ENCODE results near the gene RALB.

The RALB gene

GRCh38 chr2:120326066-120326465 lies 73.4 kb downstream of the RALB start:
- H3K79me2 ChIP-seq (ENCODE audit: control insufficient read depth, insufficient read depth, low read length, poor library complexity) = no peaks in the 10 kb centered on the region
- DNase-seq = no peak
- H3K9me3 ChIP-seq (ENCODE audit: insufficient read depth, low read depth, low read length) = peaks cover 2% of the 10 kb centered on the region
- no peak overlapping the region for H3K27ac ChIP-seq (ENCODE audit: low read depth, low read length)
- no peak overlapping the region for H2BK120ac ChIP-seq (ENCODE audit: insufficient read depth, low read length, poor library complexity)
- no peak overlapping the region for H3K14ac ChIP-seq (ENCODE audit: low read length)
- no peaks in the 10 kb centered on the region for H3K79me1 ChIP-seq (ENCODE audit: low read length)
- no peak overlapping the region for H3K18ac ChIP-seq (ENCODE audit: low read length)
- no peak overlapping the region for H2BK5ac ChIP-seq (ENCODE audit: low read depth, low read length, poor library complexity)
- no peak overlapping the region for H4K91ac ChIP-seq (ENCODE audit: low read depth, low read length)
- no peak overlapping the region for H4K12ac ChIP-seq (ENCODE audit: low read depth, low read length)
- H3K9ac ChIP-seq (ENCODE audit: low read length) = no peak overlapping the region
- H3K4me3 ChIP-seq (ENCODE audit: low read depth, low read length) = no peak overlapping the region
- no peak overlapping the region for H2BK12ac ChIP-seq (ENCODE audit: low read length)
- H3K4me1 ChIP-seq (ENCODE audit: control insufficient read depth in 1 of 2, insufficient read depth in 2 of 2, low read length in 2 of 2) = no peaks in the 10 kb centered on the region
- WGBS (ENCODE audit: extremely low coverage, insufficient coverage, insufficient read length) = no CpG with 5 or more reads among the region's 9 CpGs
- H3K4ac ChIP-seq (ENCODE audit: low read depth, low read length) = no peak overlapping the region
- no peaks in the 10 kb centered on the region for H3K36me3 ChIP-seq (ENCODE audit: control insufficient read depth in 1 of 2, insufficient read depth in 2 of 2, low read length in 2 of 2)
- H2AK5ac ChIP-seq (ENCODE audit: low read length) = no peak overlapping the region
- H3K23ac ChIP-seq (ENCODE audit: low read length) = no peak overlapping the region
- H3K4me2 ChIP-seq (ENCODE audit: low read length) = no peak overlapping the region
- no peak overlapping the region for H4K8ac ChIP-seq (ENCODE audit: low read depth, low read length)
- H2AFZ ChIP-seq (ENCODE audit: insufficient read depth, low read length, poor library complexity) = no peak overlapping the region
- H3K27me3 ChIP-seq (ENCODE audit: insufficient read depth, low read length) = no peaks in the 10 kb centered on the region

- Histone ChIP-seq H2BK12ac (ENCODE audit: low read length) (no peak overlapping the region), H3K4ac (ENCODE audit: low read depth, low read length) (no peak overlapping the region), H3K36me3 (ENCODE audit: control insufficient read depth in 1 of 2, insufficient read depth in 2 of 2, low read length in 2 of 2) (no peaks in the 10 kb centered on the region), H3K79me1 (ENCODE audit: low read length) (no peaks in the 10 kb centered on the region), H4K91ac (ENCODE audit: low read depth, low read length) (no peak overlapping the region), H3K4me3 (ENCODE audit: low read depth, low read length) (no peak overlapping the region), H3K23ac (ENCODE audit: low read length) (no peak overlapping the region), H4K12ac (ENCODE audit: low read depth, low read length) (no peak overlapping the region), H3K9ac (ENCODE audit: low read length) (no peak overlapping the region), H4K8ac (ENCODE audit: low read depth, low read length) (no peak overlapping the region), H3K4me2 (ENCODE audit: low read length) (no peak overlapping the region), H3K79me2 (ENCODE audit: control insufficient read depth, insufficient read depth, low read length, poor library complexity) (no peaks in the 10 kb centered on the region), H2AFZ (ENCODE audit: insufficient read depth, low read length, poor library complexity) (no peak overlapping the region), H3K27me3 (ENCODE audit: insufficient read depth, low read length) (no peaks in the 10 kb centered on the region), H3K27ac (ENCODE audit: low read depth, low read length) (no peak overlapping the region), H3K14ac (ENCODE audit: low read length) (no peak overlapping the region), H3K4me1 (ENCODE audit: control insufficient read depth in 1 of 2, insufficient read depth in 2 of 2, low read length in 2 of 2) (no peaks in the 10 kb centered on the region), H2BK5ac (ENCODE audit: low read depth, low read length, poor library complexity) (no peak overlapping the region), H3K18ac (ENCODE audit: low read length) (no peak overlapping the region), H2BK120ac (ENCODE audit: insufficient read depth, low read length, poor library complexity) (no peak overlapping the region), H3K9me3 (ENCODE audit: insufficient read depth, low read depth, low read length) (peaks cover 1% of the 10 kb centered on the region), H2AK5ac (ENCODE audit: low read length) (no peak overlapping the region)
- DNase-seq = no peak
- no CpG with 5 or more reads among the region's 24 CpGs for WGBS (ENCODE audit: extremely low coverage, insufficient coverage, insufficient read length)
Observed at GRCh38 chr2:120330946-120331822, 78.5 kb downstream of the RALB start.

- Histone ChIP-seq H3K27me3 (ENCODE audit: insufficient read depth, low read length) (no peaks in the 10 kb centered on the region), H3K9me3 (ENCODE audit: insufficient read depth, low read depth, low read length) (peaks cover 1% of the 10 kb centered on the region), H4K12ac (ENCODE audit: low read depth, low read length) (no peak overlapping the region), H3K79me1 (ENCODE audit: low read length) (no peaks in the 10 kb centered on the region), H3K36me3 (ENCODE audit: control insufficient read depth in 1 of 2, insufficient read depth in 2 of 2, low read length in 2 of 2) (no peaks in the 10 kb centered on the region), H4K91ac (ENCODE audit: low read depth, low read length) (no peak overlapping the region), H2AK5ac (ENCODE audit: low read length) (no peak overlapping the region), H2AFZ (ENCODE audit: insufficient read depth, low read length, poor library complexity) (no peak overlapping the region), H3K4ac (ENCODE audit: low read depth, low read length) (no peak overlapping the region), H3K23ac (ENCODE audit: low read length) (no peak overlapping the region), H3K4me3 (ENCODE audit: low read depth, low read length) (no peak overlapping the region), H3K27ac (ENCODE audit: low read depth, low read length) (no peak overlapping the region), H2BK120ac (ENCODE audit: insufficient read depth, low read length, poor library complexity) (no peak overlapping the region), H3K4me2 (ENCODE audit: low read length) (no peak overlapping the region), H3K14ac (ENCODE audit: low read length) (no peak overlapping the region), H3K18ac (ENCODE audit: low read length) (no peak overlapping the region), H4K8ac (ENCODE audit: low read depth, low read length) (no peak overlapping the region), H3K4me1 (ENCODE audit: control insufficient read depth in 1 of 2, insufficient read depth in 2 of 2, low read length in 2 of 2) (no peaks in the 10 kb centered on the region), H2BK5ac (ENCODE audit: low read depth, low read length, poor library complexity) (no peak overlapping the region), H3K79me2 (ENCODE audit: control insufficient read depth, insufficient read depth, low read length, poor library complexity) (no peaks in the 10 kb centered on the region), H2BK12ac (ENCODE audit: low read length) (no peak overlapping the region), H3K9ac (ENCODE audit: low read length) (no peak overlapping the region)
- no peak for DNase-seq
- WGBS (ENCODE audit: extremely low coverage, insufficient coverage, insufficient read length) = no CpG with 5 or more reads among the region's 4 CpGs
Observed at GRCh38 chr2:120331903-120332302, 79.3 kb downstream of the RALB start.

GRCh38 chr2:120332384-120332783 lies 79.7 kb downstream of the RALB start:
- no peak overlapping the region for H2BK12ac ChIP-seq (ENCODE audit: low read length)
- H2BK120ac ChIP-seq (ENCODE audit: insufficient read depth, low read length, poor library complexity) = no peak overlapping the region
- no peak for DNase-seq
- H3K27me3 ChIP-seq (ENCODE audit: insufficient read depth, low read length) = no peaks in the 10 kb centered on the region
- no peak overlapping the region for H4K8ac ChIP-seq (ENCODE audit: low read depth, low read length)
- H3K9me3 ChIP-seq (ENCODE audit: insufficient read depth, low read depth, low read length) = peaks cover 1% of the 10 kb centered on the region
- no peak overlapping the region for H3K4me3 ChIP-seq (ENCODE audit: low read depth, low read length)
- H2AFZ ChIP-seq (ENCODE audit: insufficient read depth, low read length, poor library complexity) = no peak overlapping the region
- no peaks in the 10 kb centered on the region for H3K4me1 ChIP-seq (ENCODE audit: control insufficient read depth in 1 of 2, insufficient read depth in 2 of 2, low read length in 2 of 2)
- no peak overlapping the region for H3K27ac ChIP-seq (ENCODE audit: low read depth, low read length)
- no peak overlapping the region for H2AK5ac ChIP-seq (ENCODE audit: low read length)
- H3K23ac ChIP-seq (ENCODE audit: low read length) = no peak overlapping the region
- H2BK5ac ChIP-seq (ENCODE audit: low read depth, low read length, poor library complexity) = no peak overlapping the region
- H3K4ac ChIP-seq (ENCODE audit: low read depth, low read length) = no peak overlapping the region
- H3K79me1 ChIP-seq (ENCODE audit: low read length) = no peaks in the 10 kb centered on the region
- H4K12ac ChIP-seq (ENCODE audit: low read depth, low read length) = no peak overlapping the region
- no peak overlapping the region for H3K9ac ChIP-seq (ENCODE audit: low read length)
- H3K14ac ChIP-seq (ENCODE audit: low read length) = no peak overlapping the region
- H3K36me3 ChIP-seq (ENCODE audit: control insufficient read depth in 1 of 2, insufficient read depth in 2 of 2, low read length in 2 of 2) = no peaks in the 10 kb centered on the region
- no peaks in the 10 kb centered on the region for H3K79me2 ChIP-seq (ENCODE audit: control insufficient read depth, insufficient read depth, low read length, poor library complexity)
- no peak overlapping the region for H3K4me2 ChIP-seq (ENCODE audit: low read length)
- H4K91ac ChIP-seq (ENCODE audit: low read depth, low read length) = no peak overlapping the region
- H3K18ac ChIP-seq (ENCODE audit: low read length) = no peak overlapping the region
- no CpG with 5 or more reads among the region's 6 CpGs for WGBS (ENCODE audit: extremely low coverage, insufficient coverage, insufficient read length)

Measured in trophoblast cell (in vitro differentiated cells and primary cell).